ENCODE results near the gene CCDC183. TPM values are rescaled to one million over a fixed set of nuclear protein-coding genes. Genes with fewer than 3 reads are reported as not detected.

CCDC183 gene
- polyA plus RNA-seq, 1 donor (not counting 4 experiments of a cell fraction or from before 2014, with no cell fraction given) = 0.03 TPM

DNA sequence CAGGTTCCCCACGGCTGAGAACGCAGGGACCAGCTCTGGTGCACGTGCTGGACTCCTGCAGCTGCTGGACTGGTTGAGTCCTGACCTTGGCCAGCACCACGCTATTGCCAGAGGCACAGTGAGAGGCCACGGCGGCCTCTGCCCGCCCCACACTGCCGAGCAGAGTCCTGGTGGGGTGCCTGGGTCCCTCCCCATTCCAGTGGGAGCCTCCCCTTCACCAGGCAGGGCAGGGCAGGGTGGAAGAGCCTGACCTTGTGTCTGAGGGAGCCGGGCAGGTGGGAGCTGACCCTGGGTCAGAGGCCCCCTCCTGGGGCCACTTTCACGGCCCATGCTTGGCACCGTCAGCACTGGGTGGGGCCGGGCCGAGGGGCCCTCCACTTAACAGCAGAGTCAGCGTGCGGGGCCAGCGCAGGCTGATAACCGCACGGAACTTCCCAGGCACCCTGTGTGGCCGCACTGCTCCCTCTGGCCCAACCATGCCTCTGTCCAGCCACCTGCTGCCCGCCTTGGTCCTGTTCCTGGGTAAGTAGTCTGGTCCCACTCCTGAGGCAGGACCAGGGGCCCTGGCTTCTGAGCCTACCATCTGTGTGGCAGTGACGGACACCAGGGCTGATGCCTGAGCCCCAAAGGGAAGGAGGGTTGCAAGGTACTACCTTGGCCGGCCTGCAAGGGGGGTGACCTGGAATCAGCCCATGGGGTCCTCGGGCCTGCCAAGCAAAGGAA, 56.0 kb downstream of the CCDC183 start, which contains the start of gene MAMDC4:
MAMDC4 (plus strand) TSS at position 406 of the 723 bp plus-strand sequence; CDS start at position 477, 71 bp downstream.
- Histone ChIP-seq H3K27me3 (ENCODE audit: control insufficient read depth, extremely low read depth, insufficient read depth, low read length) (peaks cover 12% of the 10 kb centered on the region), H2AFZ (ENCODE audit: control insufficient read depth, low read length) (no peak within 1 kb of the TSS), H3K9me1 (ENCODE audit: control insufficient read depth, extremely low read depth, insufficient read depth, low read length) (no peaks in the 10 kb centered on the region), H4K20me1 (ENCODE audit: control insufficient read depth, extremely low read depth, insufficient read depth, low read length) (peaks cover 6% of the 10 kb centered on the region), H3K9ac (ENCODE audit: control insufficient read depth, extremely low read depth, insufficient read depth, low read length) (no peak within 1 kb of the TSS), H3K27ac (ENCODE audit: control insufficient read depth, insufficient read depth, low read length) (no peak within 1 kb of the TSS), H3K79me2 (ENCODE audit: control insufficient read depth, insufficient read depth, low read length) (peaks cover 6% of the 10 kb centered on the region), H3K4me3 (ENCODE audit: control insufficient read depth in 2 of 3, extremely low read depth in 1 of 3, insufficient read depth in 2 of 3, low read depth in 1 of 3, low read length in 3 of 3) (no peak within 1 kb of the TSS), H3K9me3 (ENCODE audit: control insufficient read depth, low read depth, low read length) (no peaks in the 10 kb centered on the region), H3K36me3 (ENCODE audit: control insufficient read depth in 2 of 2, extremely low read depth in 1 of 2, insufficient read depth in 2 of 2, low read length in 2 of 2) (peaks cover 3 to 17% of the 10 kb centered on the region in 2 experiments), H3K4me2 (ENCODE audit: control insufficient read depth, extremely low read depth, insufficient read depth, low read depth, low read length) (no peak within 1 kb of the TSS), H3K4me1 (ENCODE audit: control insufficient read depth, extremely low read depth, insufficient read depth, low read length) (peaks cover 9% of the 10 kb centered on the region)
- dilution Hi-C loops (cut with MboI; ENCODE audit: extremely low pct_ligation_motif_present, low sequenced_read_pairs) = no loop called here
- no peak for TF ChIP-seq EZH2 (IDR thresholded peaks at IDR 0.05; ENCODE audit: low read length)
- TF ChIP-seq, protein P1, sequence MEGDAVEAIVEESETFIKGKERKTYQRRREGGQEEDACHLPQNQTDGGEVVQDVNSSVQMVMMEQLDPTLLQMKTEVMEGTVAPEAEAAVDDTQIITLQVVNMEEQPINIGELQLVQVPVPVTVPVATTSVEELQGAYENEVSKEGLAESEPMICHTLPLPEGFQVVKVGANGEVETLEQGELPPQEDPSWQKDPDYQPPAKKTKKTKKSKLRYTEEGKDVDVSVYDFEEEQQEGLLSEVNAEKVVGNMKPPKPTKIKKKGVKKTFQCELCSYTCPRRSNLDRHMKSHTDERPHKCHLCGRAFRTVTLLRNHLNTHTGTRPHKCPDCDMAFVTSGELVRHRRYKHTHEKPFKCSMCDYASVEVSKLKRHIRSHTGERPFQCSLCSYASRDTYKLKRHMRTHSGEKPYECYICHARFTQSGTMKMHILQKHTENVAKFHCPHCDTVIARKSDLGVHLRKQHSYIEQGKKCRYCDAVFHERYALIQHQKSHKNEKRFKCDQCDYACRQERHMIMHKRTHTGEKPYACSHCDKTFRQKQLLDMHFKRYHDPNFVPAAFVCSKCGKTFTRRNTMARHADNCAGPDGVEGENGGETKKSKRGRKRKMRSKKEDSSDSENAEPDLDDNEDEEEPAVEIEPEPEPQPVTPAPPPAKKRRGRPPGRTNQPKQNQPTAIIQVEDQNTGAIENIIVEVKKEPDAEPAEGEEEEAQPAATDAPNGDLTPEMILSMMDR (optimal IDR thresholded peaks at IDR 0.05 in 1 of 3, IDR thresholded peaks at IDR 0.05 in 1 of 3, conservative IDR thresholded peaks at IDR 0.05 in 1 of 3; ENCODE audit: extremely low read depth in 1 of 3, insufficient read depth in 2 of 3, low read length in 3 of 3) = no peak
- no peak for FAIRE-seq
- no peak for DNase-seq (ENCODE audit: low read depth, low spot score)

DNA sequence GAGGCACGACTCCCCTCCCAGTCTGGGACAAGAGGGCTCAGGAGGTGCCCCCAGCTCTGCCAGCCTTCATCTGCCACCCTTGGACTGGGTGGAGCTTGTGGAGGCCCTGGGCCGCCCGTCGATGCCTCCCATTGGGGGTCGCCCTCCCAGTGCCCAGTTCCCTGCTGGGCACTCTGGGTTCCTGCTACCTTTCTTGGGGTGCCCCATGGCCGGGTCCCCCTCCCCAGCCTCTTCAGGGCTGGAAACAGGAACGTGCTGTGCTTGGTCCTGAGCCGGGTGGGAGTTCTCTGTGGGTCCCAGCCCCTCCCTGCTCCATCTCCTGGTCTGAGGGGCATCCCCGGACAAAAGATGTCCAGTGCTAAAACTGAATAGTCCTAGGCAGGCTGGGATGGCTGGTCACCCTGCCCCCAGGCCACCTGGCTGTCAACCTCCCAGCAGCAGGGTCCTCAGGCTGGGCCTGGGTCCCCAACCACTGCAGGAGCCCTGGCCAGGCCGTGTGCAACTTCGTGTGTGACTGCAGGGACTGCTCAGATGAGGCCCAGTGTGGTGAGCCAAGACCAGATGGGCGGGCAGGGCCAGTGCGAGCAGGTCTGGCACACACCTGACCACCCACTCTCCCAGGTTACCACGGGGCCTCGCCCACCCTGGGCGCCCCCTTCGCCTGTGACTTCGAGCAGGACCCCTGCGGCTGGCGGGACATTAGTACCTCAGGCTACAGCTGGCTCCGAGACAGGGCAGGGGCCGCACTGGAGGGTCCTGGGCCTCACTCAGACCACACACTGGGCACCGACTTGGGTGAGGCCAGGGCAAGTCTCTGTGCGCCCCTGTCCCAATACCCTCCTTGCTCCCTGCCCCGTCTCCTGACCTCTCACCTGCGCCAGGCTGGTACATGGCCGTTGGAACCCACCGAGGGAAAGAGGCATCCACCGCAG, 56.8 kb downstream of the CCDC183 start:
- peaks cover 4% of the 10 kb centered on the region for H3K27me3 ChIP-seq (ENCODE audit: control insufficient read depth, extremely low read depth, insufficient read depth, low read length)
- H4K20me1 ChIP-seq (ENCODE audit: control insufficient read depth, extremely low read depth, insufficient read depth, low read length) = peaks cover 6% of the 10 kb centered on the region
- dilution Hi-C loops (cut with MboI; ENCODE audit: extremely low pct_ligation_motif_present, low sequenced_read_pairs) = no loop called here
- FAIRE-seq (no peak), DNase-seq (ENCODE audit: low read depth, low spot score) (no peak)
- no peak overlapping the region for H3K4me3 ChIP-seq (ENCODE audit: control insufficient read depth in 2 of 3, extremely low read depth in 1 of 3, insufficient read depth in 2 of 3, low read depth in 1 of 3, low read length in 3 of 3)
- no peak overlapping the region for H3K4me2 ChIP-seq (ENCODE audit: control insufficient read depth, extremely low read depth, insufficient read depth, low read depth, low read length)
- TF ChIP-seq EZH2 (IDR thresholded peaks at IDR 0.05; ENCODE audit: low read length) = no peak
- TF ChIP-seq, protein P1 (optimal IDR thresholded peaks at IDR 0.05 in 1 of 3, IDR thresholded peaks at IDR 0.05 in 1 of 3, conservative IDR thresholded peaks at IDR 0.05 in 1 of 3; ENCODE audit: extremely low read depth in 1 of 3, insufficient read depth in 2 of 3, low read length in 3 of 3) = no peak
- H3K9me3 ChIP-seq (ENCODE audit: control insufficient read depth, low read depth, low read length) = no peaks in the 10 kb centered on the region
- no peak overlapping the region for H3K9ac ChIP-seq (ENCODE audit: control insufficient read depth, extremely low read depth, insufficient read depth, low read length)
- no peak overlapping the region for H2AFZ ChIP-seq (ENCODE audit: control insufficient read depth, low read length)
- H3K27ac ChIP-seq (ENCODE audit: control insufficient read depth, insufficient read depth, low read length) = no peak overlapping the region
- H3K4me1 ChIP-seq (ENCODE audit: control insufficient read depth, extremely low read depth, insufficient read depth, low read length) = peaks cover 9% of the 10 kb centered on the region
- H3K36me3 ChIP-seq (ENCODE audit: control insufficient read depth in 2 of 2, extremely low read depth in 1 of 2, insufficient read depth in 2 of 2, low read length in 2 of 2) = peaks cover 3 to 17% of the 10 kb centered on the region in 2 experiments
- peaks cover 6% of the 10 kb centered on the region for H3K79me2 ChIP-seq (ENCODE audit: control insufficient read depth, insufficient read depth, low read length)
- H3K9me1 ChIP-seq (ENCODE audit: control insufficient read depth, extremely low read depth, insufficient read depth, low read length) = no peaks in the 10 kb centered on the region
